OCI-M2 (cell line): ENCODE results near the gene MATR3.
"Not testable (repeated sequence)": the region's sequence is repeated elsewhere in the genome, so short reads cannot be mapped to it uniquely, and the experiment has no call there.

ENCODE experiments used
- DNase-seq: peaks from one replicate; lab custom pipeline; 2025; ENCODE audit not compliant: unreplicated experiment; lab: John Stamatoyannopoulos, UW

MATR3 gene

GRCh38 chr5:139342423-139342723 lies 48.8 kb downstream of the MATR3 start:
- DNase-seq: no peak

- no peak for DNase-seq
These were observed 49.9 kb downstream of the MATR3 start for GRCh38 chr5:139343476-139343875.

GRCh38 chr5:139344177-139344576 lies 50.6 kb downstream of the MATR3 start:
- DNase-seq: no peak

- DNase-seq: not testable (repeated sequence)
These were observed 51.9 kb downstream of the MATR3 start for GRCh38 chr5:139345442-139345841.

- DNase-seq: not testable (repeated sequence)
These were observed 54.3 kb downstream of the MATR3 start for GRCh38 chr5:139347863-139348262.

GRCh38 chr5:139354186-139354585 lies 60.6 kb downstream of the MATR3 start:
- DNase-seq: no peak

- not testable (repeated sequence) for DNase-seq
These were observed 62.4 kb downstream of the MATR3 start for GRCh38 chr5:139355900-139356299.

- DNase-seq: no peak
These were observed 64.5 kb downstream of the MATR3 start for GRCh38 chr5:139358064-139358463.

- DNase-seq: no peak
These were observed 66.8 kb downstream of the MATR3 start for GRCh38 chr5:139360384-139360783.

- DNase-seq: no peak
These were observed 68.4 kb downstream of the MATR3 start for GRCh38 chr5:139361835-139362429.

GRCh38 chr5:139363937-139364336 lies 70.4 kb downstream of the MATR3 start:
- no peak for DNase-seq

- no peak for DNase-seq
These were observed 70.9 kb downstream of the MATR3 start for GRCh38 chr5:139364466-139364865.

- no peak for DNase-seq
These were observed 75.1 kb downstream of the MATR3 start for GRCh38 chr5:139368613-139369012.

- no peak for DNase-seq
These were observed 75.6 kb downstream of the MATR3 start for GRCh38 chr5:139369181-139369580.

- DNase-seq: no peak
These were observed 78.2 kb downstream of the MATR3 start for GRCh38 chr5:139371482-139372435.

GRCh38 chr5:139374909-139375308 lies 81.4 kb downstream of the MATR3 start:
- DNase-seq: no peak

- DNase-seq: no peak
These were observed 82.8 kb downstream of the MATR3 start for GRCh38 chr5:139376364-139376763.

GRCh38 chr5:139377226-139377625 lies 83.7 kb downstream of the MATR3 start:
- no peak for DNase-seq

- DNase-seq: no peak
These were observed 84.7 kb downstream of the MATR3 start for GRCh38 chr5:139378101-139378825.

- DNase-seq: no peak
These were observed 85.4 kb downstream of the MATR3 start for GRCh38 chr5:139378941-139379361.

GRCh38 chr5:139379626-139380449 lies 86.3 kb downstream of the MATR3 start:
- no peak for DNase-seq
